Spleen (tissue), 11 donors: Measurements from ENCODE around the gene ZNF474. TPM values are rescaled to one million over a fixed set of nuclear protein-coding genes. Genes with fewer than 3 reads are reported as not detected.

Experiments used
- DNase-seq: peaks from one replicate; pipeline ENCODE4 v3.0.0-alpha.2; 2020
- H3K27ac ChIP-seq, 8 donors: fragments of 200-600 bp; sonication (generic) in 7 of 8; 1 replicate in 4 of 8; 2 replicates in 4 of 8; pipeline versions ENCODE4 v1.5.0 to v1.8.0; 2016 to 2021; ENCODE audit warnings: inconsistent platforms in 4 of 8, mild to moderate bottlenecking in 4 of 8, moderate library complexity in 1 of 8
- H3K27me3 ChIP-seq, 7 donors: fragments of 200-600 bp; sonication (generic) in 6 of 7; replicated peaks in 1 of 7; 1 replicate in 4 of 7; 2 replicates in 3 of 7; pipeline versions ENCODE4 v1.5.0 to v1.8.0; 2016 to 2021; ENCODE audit warnings: inconsistent platforms in 3 of 7, mild to moderate bottlenecking in 1 of 7
- H3K36me3 ChIP-seq, 6 donors: fragments of 200-600 bp; sonication (generic) in 5 of 6; 1 replicate in 4 of 6; 2 replicates in 2 of 6; pipeline versions ENCODE4 v1.5.0 to v1.8.0; 2016 to 2021; ENCODE audit warnings: inconsistent platforms in 2 of 6
- H3K4me1 ChIP-seq, 6 donors: fragments of 200-600 bp; sonication (generic) in 5 of 6; 1 replicate in 3 of 6; 2 replicates in 3 of 6; pipeline versions ENCODE4 v1.5.0 to v1.8.0; 2016 to 2021; ENCODE audit warnings: inconsistent platforms in 3 of 6
- H3K4me3 ChIP-seq, 8 donors: fragments of 200-600 bp; sonication (generic) in 7 of 8; 1 replicate in 4 of 8; 2 replicates in 4 of 8; pipeline versions ENCODE4 v1.5.0 to v1.8.0; 2016 to 2021; ENCODE audit warnings: inconsistent platforms in 4 of 8, mild to moderate bottlenecking in 4 of 8, moderate library complexity in 2 of 8
- H3K9me3 ChIP-seq, 8 donors: fragments of 200-600 bp; sonication (generic) in 7 of 8; 1 replicate in 4 of 8; 2 replicates in 4 of 8; pipeline versions ENCODE4 v1.5.0 to v1.8.0; 2016 to 2021; ENCODE audit warnings: inconsistent platforms in 4 of 8
- POLR2A ChIP-seq, 3 donors: fragments of 450-650 bp; IDR thresholded peaks; one replicate each; pipeline ENCODE4 v1.5.1; 2017; ENCODE audit warnings: antibody characterized with exemption in 3 of 3, mild to moderate bottlenecking in 1 of 3
- POLR2AphosphoS5 ChIP-seq, 3 donors: sonication (generic); formaldehyde crosslinking; IDR thresholded peaks; one replicate each; pipeline ENCODE4 v1.5.1; 2017; ENCODE audit warnings: antibody characterized with exemption in 3 of 3
- WGBS, 5 donors: extraction: QIAGEN DNeasy Blood & Tissue Kit in 3 of 5; methylation state at CpG; one replicate each; pipeline versions ENCODE4 v1.1.5 to v1.1.7; 2013 to 2018; 5-methylcytosine and 5-hydroxymethylcytosine counted together
- intact Hi-C: fragments of 100-400 bp; cut with DNase I; formaldehyde crosslinking; loops from one replicate; pipeline ENCODE4 v1.15.0; 2023; ENCODE audit warnings: low total_unique reads
- polyA plus RNA-seq, 3 donors: library from polyadenylated mRNA; stranded (reverse); fragments of 200-250 nt; gene quantifications; one replicate each; pipeline ENCODE4 v1.2.1, GENCODE V29; 2013
- total RNA-seq, 7 donors: library from RNA; depleted of rRNA in 3 of 7; stranded (reverse); fragments of >200 nt in 3 of 7; fragmentation: NEBNext Ultra II Directional in 4 of 7; extraction: Animal tissue kit (Norgen Biotek cat#: 25700) in 4 of 7; gene quantifications; one replicate each; pipeline versions ENCODE4 v1.1.0 to v1.2.1, GENCODE V29; 2016 to 2021
- TF ChIP-seq, protein P1 (sequence below), 11 experiments: fragments of 200-600 bp in 7 of 11; fragments of 450-650 bp in 4 of 11; sonication (generic) in 4 of 11; IDR thresholded peaks in 8 of 11; conservative IDR thresholded peaks in 3 of 11; 1 replicate in 7 of 11; 2 replicates in 4 of 11; pipeline versions ENCODE4 v1.4.0 to v1.8.0; 2016 to 2021; ENCODE audit warnings: antibody characterized with exemption in 11 of 11, inconsistent platforms in 4 of 11, mild to moderate bottlenecking in 1 of 11
- donor health status: healthy with polysubstance abuse.
- donor health status: DM: no; HTN: no; CAD: no; lungs with moderate emphysema.
- donor health status: DM: no; HTN: no; CAD: no.
- donor health status: Bipolar disorder and iron deficiency.
- donor health status: healthy.
- donor health status: DM: no; HTN: no; CAD: no.
- donor health status: DM: yes; HTN: yes; CAD: no.

Gene ZNF474
- total and polyA plus RNA-seq, 10 donors = 0.05 to 0.60 (median 0.42) TPM; not detected in 5

- intact Hi-C loops = no loop called here
- Histone ChIP-seq H3K36me3 (no peaks in the 10 kb centered on the region), H3K4me3 (no peak overlapping the region), H3K27me3 (no peaks in the 10 kb centered on the region), H3K4me1 (peaks cover 0 to 18% (median 5%) of the 10 kb centered on the region in 6 donors), H3K9me3 (no peaks in the 10 kb centered on the region), H3K27ac (no peak overlapping the region)
- no peak for DNase-seq
- 70 to 87% (median 80%) methylated on average over 3 of the region's 3 CpGs for whole genome bisulfite sequencing, 5 donors
- no peak for TF ChIP-seq POLR2A (IDR thresholded peaks at IDR 0.05)
- no peak for TF ChIP-seq POLR2AphosphoS5 (IDR thresholded peaks at IDR 0.05)
- TF ChIP-seq, protein P1, sequence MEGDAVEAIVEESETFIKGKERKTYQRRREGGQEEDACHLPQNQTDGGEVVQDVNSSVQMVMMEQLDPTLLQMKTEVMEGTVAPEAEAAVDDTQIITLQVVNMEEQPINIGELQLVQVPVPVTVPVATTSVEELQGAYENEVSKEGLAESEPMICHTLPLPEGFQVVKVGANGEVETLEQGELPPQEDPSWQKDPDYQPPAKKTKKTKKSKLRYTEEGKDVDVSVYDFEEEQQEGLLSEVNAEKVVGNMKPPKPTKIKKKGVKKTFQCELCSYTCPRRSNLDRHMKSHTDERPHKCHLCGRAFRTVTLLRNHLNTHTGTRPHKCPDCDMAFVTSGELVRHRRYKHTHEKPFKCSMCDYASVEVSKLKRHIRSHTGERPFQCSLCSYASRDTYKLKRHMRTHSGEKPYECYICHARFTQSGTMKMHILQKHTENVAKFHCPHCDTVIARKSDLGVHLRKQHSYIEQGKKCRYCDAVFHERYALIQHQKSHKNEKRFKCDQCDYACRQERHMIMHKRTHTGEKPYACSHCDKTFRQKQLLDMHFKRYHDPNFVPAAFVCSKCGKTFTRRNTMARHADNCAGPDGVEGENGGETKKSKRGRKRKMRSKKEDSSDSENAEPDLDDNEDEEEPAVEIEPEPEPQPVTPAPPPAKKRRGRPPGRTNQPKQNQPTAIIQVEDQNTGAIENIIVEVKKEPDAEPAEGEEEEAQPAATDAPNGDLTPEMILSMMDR (IDR thresholded peaks at IDR 0.05 in 8 of 11, conservative IDR thresholded peaks at IDR 0.05 in 3 of 11) = no peak
Measured at GRCh38 chr5:122190156-122190555, 60.8 kb downstream of the ZNF474 start.

DNA sequence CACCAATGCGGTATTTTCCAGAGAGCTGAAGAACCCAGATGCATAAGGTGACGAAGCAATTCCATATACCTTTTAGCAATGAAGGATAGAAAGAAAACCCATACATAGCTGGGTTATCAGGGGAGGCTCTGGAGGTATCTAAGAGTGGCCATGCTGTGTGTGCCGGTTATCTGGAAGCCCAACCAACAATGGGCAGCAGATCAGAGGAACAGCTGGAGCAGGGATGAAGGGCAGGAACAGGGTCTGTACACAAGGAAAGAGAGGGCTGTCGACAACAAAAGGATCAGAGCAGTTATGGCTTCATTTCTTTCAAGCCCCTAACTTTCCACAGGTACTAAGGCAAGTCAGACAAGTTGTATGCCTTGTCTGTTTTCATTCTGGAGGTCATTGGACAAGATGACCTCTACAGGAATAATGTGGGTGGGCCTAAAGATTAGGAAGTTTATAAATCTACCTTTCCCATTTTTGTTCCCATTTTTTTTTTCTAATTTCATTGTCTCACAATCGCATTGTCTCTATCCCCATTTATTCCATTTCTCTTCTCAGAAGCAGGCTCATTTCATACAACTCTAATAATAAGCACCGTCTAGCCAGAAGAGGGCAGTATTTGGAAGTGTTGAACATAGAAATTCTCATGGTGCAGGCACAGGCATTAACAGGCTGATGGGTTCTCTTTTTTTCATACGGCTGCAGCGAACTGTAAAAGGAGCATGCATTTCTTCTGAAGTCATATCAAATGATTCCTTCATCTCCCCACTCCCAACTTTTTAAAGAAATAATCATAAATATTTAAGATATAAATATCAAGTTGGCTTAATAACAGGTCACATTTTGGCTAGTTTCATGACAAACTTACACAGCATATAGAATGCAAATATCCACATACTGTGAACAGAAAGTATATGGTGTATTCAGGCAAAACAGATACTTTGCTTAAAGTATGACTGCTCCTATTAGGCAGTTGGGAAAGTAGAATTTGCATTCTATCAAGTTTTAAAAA lies 63.5 kb downstream of the ZNF474 start:
- no peak overlapping the region for H3K27ac ChIP-seq
- DNase-seq = no peak
- no peaks in the 10 kb centered on the region for H3K36me3 ChIP-seq
- TF ChIP-seq, protein P1 (IDR thresholded peaks at IDR 0.05 in 8 of 11, conservative IDR thresholded peaks at IDR 0.05 in 3 of 11) = peak in 8 of 11 experiments; percentile 33 to 59 (median 52)
- TF ChIP-seq POLR2A (IDR thresholded peaks at IDR 0.05) (no peak), POLR2AphosphoS5 (IDR thresholded peaks at IDR 0.05) (no peak)
- H3K27me3 ChIP-seq = no peaks in the 10 kb centered on the region
- H3K4me3 ChIP-seq = no peak overlapping the region
- H3K4me1 ChIP-seq = peaks cover 0 to 14% (median 2%) of the 10 kb centered on the region in 6 donors
- WGBS, 5 donors = 42 to 50% (median 45%) methylated on average over 8 of the region's 8 CpGs
- H3K9me3 ChIP-seq = no peaks in the 10 kb centered on the region
- intact Hi-C loops = no loop called here

GRCh38 chr5:122195802-122196394 lies 66.6 kb downstream of the ZNF474 start:
- Histone ChIP-seq H3K4me1 (peaks cover 0 to 11% (median 1%) of the 10 kb centered on the region in 6 donors), H3K27me3 (no peaks in the 10 kb centered on the region), H3K4me3 (no peak overlapping the region), H3K36me3 (no peaks in the 10 kb centered on the region), H3K9me3 (no peaks in the 10 kb centered on the region), H3K27ac (no peak overlapping the region)
- intact Hi-C loops = loop anchor here (5.0 kb wide), 1 partner anchor 221 kb away; no protein-coding TSS in a partner anchor
- DNase-seq = no peak
- TF ChIP-seq, protein P1 (IDR thresholded peaks at IDR 0.05 in 8 of 11, conservative IDR thresholded peaks at IDR 0.05 in 3 of 11) = peak in 9 of 11 experiments; percentile 18 to 54 (median 45)
- no peak for TF ChIP-seq POLR2A (IDR thresholded peaks at IDR 0.05)
- WGBS, 5 donors = 31 to 33% (median 32%) methylated on average over 3 of the region's 3 CpGs

DNA sequence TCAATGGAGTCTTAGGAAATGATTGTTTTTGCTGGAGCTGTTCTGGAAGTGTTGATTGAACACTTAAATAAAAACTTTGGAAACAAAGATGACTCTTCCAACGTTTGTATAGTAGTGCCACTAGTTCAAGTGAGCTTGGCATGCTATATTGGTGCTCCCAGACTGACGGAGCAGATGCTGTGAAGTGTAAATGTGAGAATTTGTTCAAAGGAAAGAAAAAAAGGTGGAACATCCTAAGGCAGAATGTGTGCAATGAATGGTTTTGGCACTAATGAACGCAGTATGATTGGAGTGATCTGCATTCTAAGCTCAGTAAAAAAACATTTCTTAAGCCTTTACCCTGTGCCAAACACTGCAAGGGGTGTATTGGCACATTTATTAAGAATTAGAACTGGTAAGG lies 69.8 kb downstream of the ZNF474 start:
- 52 to 81% (median 58%) methylated on average over 3 of the region's 3 CpGs for WGBS, 5 donors
- no peaks in the 10 kb centered on the region for H3K27me3 ChIP-seq
- no peaks in the 10 kb centered on the region for H3K36me3 ChIP-seq
- no peaks in the 10 kb centered on the region for H3K9me3 ChIP-seq
- H3K4me3 ChIP-seq = no peak overlapping the region
- TF ChIP-seq, protein P1 (IDR thresholded peaks at IDR 0.05 in 8 of 11, conservative IDR thresholded peaks at IDR 0.05 in 3 of 11) = no peak
- TF ChIP-seq POLR2A (IDR thresholded peaks at IDR 0.05) (no peak), POLR2AphosphoS5 (IDR thresholded peaks at IDR 0.05) (no peak)
- DNase-seq = no peak
- intact Hi-C loops = loop anchor here (5.0 kb wide), 1 partner anchor 218 kb away; no protein-coding TSS in a partner anchor
- no peak overlapping the region for H3K27ac ChIP-seq
- H3K4me1 ChIP-seq = no peaks in the 10 kb centered on the region
